KMS-11 (cell line): ENCODE results near the gene ITGA5.

Source experiments
- H2AFZ ChIP-seq: fragments of 200-600 bp; sonication (generic); 2 replicates; pipeline ENCODE4 v1.6.1; 2016; ENCODE audit warnings: antibody characterized with exemption, mixed run types, low read depth
- H3K27ac ChIP-seq: fragments of 200-600 bp; sonication (generic); 2 replicates; pipeline ENCODE4 v1.6.1; 2016; ENCODE audit warnings: mild to moderate bottlenecking, mixed run types
- H3K27me3 ChIP-seq: fragments of 200-600 bp; sonication (generic); 2 replicates; pipeline ENCODE4 v1.6.1; 2017; ENCODE audit warnings: mild to moderate bottlenecking, low read depth, mixed run types, moderate library complexity; ENCODE audit not compliant: insufficient read depth
- H3K36me3 ChIP-seq: fragments of 200-600 bp; sonication (generic); 2 replicates; pipeline ENCODE4 v1.6.1; 2017; ENCODE audit warnings: mild to moderate bottlenecking, mixed run types; ENCODE audit not compliant: insufficient read depth
- H3K4me1 ChIP-seq: fragments of 200-600 bp; sonication (generic); 2 replicates; pipeline ENCODE4 v1.6.1; 2016; ENCODE audit warnings: mild to moderate bottlenecking, low read depth, mixed run types; ENCODE audit not compliant: poor library complexity, severe bottlenecking
- H3K4me2 ChIP-seq: fragments of 200-600 bp; sonication (generic); 2 replicates; pipeline ENCODE4 v1.7.0; 2016; ENCODE audit warnings: mild to moderate bottlenecking, mixed run types
- H3K4me3 ChIP-seq: fragments of 200-600 bp; sonication (generic); IDR thresholded peaks from 2 replicates; pipeline ENCODE4 v1.6.1; 2017; ENCODE audit warnings: low read depth, low read length, mixed read lengths; ENCODE audit not compliant: insufficient read depth
- H3K79me2 ChIP-seq: fragments of 200-600 bp; sonication (generic); 2 replicates; pipeline ENCODE4 v1.6.1; 2016; ENCODE audit warnings: low read depth, mixed run types; ENCODE audit not compliant: insufficient read depth
- H3K9ac ChIP-seq: fragments of 200-600 bp; sonication (generic); 2 replicates; pipeline ENCODE4 v1.6.1; 2016; ENCODE audit warnings: mild to moderate bottlenecking, mixed run types
- H4K20me1 ChIP-seq: fragments of 200-600 bp; sonication (generic); 2 replicates; pipeline ENCODE4 v1.6.1; 2016; ENCODE audit warnings: mild to moderate bottlenecking, mixed run types; ENCODE audit not compliant: insufficient read depth
- CTCF ChIP-seq: fragments of 200-600 bp; sonication (generic); conservative IDR thresholded peaks from 2 replicates; pipeline ENCODE4 v1.6.1; 2017; ENCODE audit warnings: low read depth, mild to moderate bottlenecking, antibody characterized with exemption, low read length, moderate library complexity, mixed read lengths

The ITGA5 gene

GRCh38 chr12:54430471-54431069 lies 11.5 kb upstream of the ITGA5 start:
- Histone ChIP-seq H4K20me1 (no peaks in the 10 kb centered on the region), H3K36me3 (no peaks in the 10 kb centered on the region), H3K4me3 (no peak overlapping the region), H3K79me2 (no peaks in the 10 kb centered on the region), H3K4me2 (no peak overlapping the region), H2AFZ (no peak overlapping the region), H3K27ac (no peak overlapping the region), H3K4me1 (no peaks in the 10 kb centered on the region), H3K9ac (no peak overlapping the region), H3K27me3 (peaks cover 15% of the 10 kb centered on the region; the same call in 1 of the 2 replicates)
- no peak for TF ChIP-seq CTCF

- Histone ChIP-seq H4K20me1 (no peaks in the 10 kb centered on the region), H3K27me3 (peaks cover 29% of the 10 kb centered on the region), H3K27ac (no peak overlapping the region), H3K4me1 (no peaks in the 10 kb centered on the region), H3K4me2 (no peak overlapping the region), H3K36me3 (no peaks in the 10 kb centered on the region), H2AFZ (no peak overlapping the region), H3K9ac (no peak overlapping the region), H3K4me3 (no peak overlapping the region), H3K79me2 (no peaks in the 10 kb centered on the region)
- TF ChIP-seq CTCF, result no peak
Measured at GRCh38 chr12:54429014-54429471, 10.0 kb upstream of the ITGA5 start.

GRCh38 chr12:54428050-54429013 lies 9.3 kb upstream of the ITGA5 start:
- H3K36me3 ChIP-seq, result no peaks in the 10 kb centered on the region
- no peaks in the 10 kb centered on the region for H3K4me1 ChIP-seq
- no peak overlapping the region for H3K27ac ChIP-seq
- H2AFZ ChIP-seq, result no peak overlapping the region
- no peak overlapping the region for H3K9ac ChIP-seq
- no peaks in the 10 kb centered on the region for H3K79me2 ChIP-seq
- H3K4me2 ChIP-seq, result no peak overlapping the region
- H3K4me3 ChIP-seq, result no peak overlapping the region
- H3K27me3 ChIP-seq, result peaks cover 29% of the 10 kb centered on the region
- TF ChIP-seq CTCF, result no peak
- no peaks in the 10 kb centered on the region for H4K20me1 ChIP-seq

- no peak overlapping the region for H3K4me2 ChIP-seq
- peaks cover 29% of the 10 kb centered on the region for H3K27me3 ChIP-seq
- no peak overlapping the region for H3K4me3 ChIP-seq
- no peaks in the 10 kb centered on the region for H3K36me3 ChIP-seq
- no peaks in the 10 kb centered on the region for H4K20me1 ChIP-seq
- no peak overlapping the region for H3K27ac ChIP-seq
- H3K79me2 ChIP-seq, result no peaks in the 10 kb centered on the region
- no peaks in the 10 kb centered on the region for H3K4me1 ChIP-seq
- no peak overlapping the region for H2AFZ ChIP-seq
- no peak for TF ChIP-seq CTCF
- no peak overlapping the region for H3K9ac ChIP-seq
Measured at GRCh38 chr12:54427106-54427505, 8.0 kb upstream of the ITGA5 start.
